SK-N-SH treated with all-trans-retinoic acid at 6 μM for 48 hours (cell line): ENCODE data around the gene ZRSR2.

Experiments used
- ATAC-seq: fragments of 200-7000 bp; cut with Tn5 transposase; 3 replicates; pipeline ENCODE4 v1.9.1; 2020; ENCODE audit warnings: mild to moderate bottlenecking, moderate library complexity
- ARNTL ChIP-seq: fragments of 450-650 bp; formaldehyde crosslinking; IDR thresholded peaks from 2 replicates; pipeline ENCODE4 v1.5.0; 2020; ENCODE audit warnings: low read depth, mild to moderate bottlenecking, moderate library complexity, borderline replicate concordance
- BACH2 ChIP-seq: fragments of 250-450 bp; sonication (Bioruptor Pico); IDR thresholded peaks from 2 replicates; pipeline ENCODE4 v1.9.0; 2021; ENCODE audit warnings: mild to moderate bottlenecking, borderline replicate concordance
- CSDC2 ChIP-seq: fragments of 250-450 bp; sonication (Bioruptor Pico); IDR thresholded peaks from 2 replicates; pipeline ENCODE4 v1.5.0; 2020; ENCODE audit warnings: mild to moderate bottlenecking, moderate library complexity
- CSRNP3 ChIP-seq: fragments of 250-450 bp; sonication (Bioruptor Pico); IDR thresholded peaks from 2 replicates; pipeline ENCODE4 v1.5.1; 2021; ENCODE audit warnings: mild to moderate bottlenecking, moderate library complexity
- ESRRG ChIP-seq: fragments of 250-450 bp; sonication (Bioruptor Pico); IDR thresholded peaks from 2 replicates; pipeline ENCODE4 v1.6.1; 2021; ENCODE audit warnings: mild to moderate bottlenecking
- GLIS3 ChIP-seq: fragments of 250-450 bp; sonication (Bioruptor Pico); IDR thresholded peaks from 2 replicates; pipeline ENCODE4 v1.5.0; 2020; ENCODE audit warnings: mild to moderate bottlenecking, moderate library complexity
- ISL1 ChIP-seq: fragments of 250-450 bp; sonication (Bioruptor Pico); IDR thresholded peaks from 2 replicates; pipeline ENCODE4 v2.1.2; 2022; ENCODE audit warnings: mild to moderate bottlenecking, moderate library complexity
- OSR1 ChIP-seq: fragments of 250-450 bp; sonication (Bioruptor Pico); IDR thresholded peaks from 2 replicates; pipeline ENCODE4 v1.8.0; 2022; ENCODE audit warnings: moderate library complexity, mild to moderate bottlenecking, inconsistent platforms
- PATZ1 ChIP-seq: fragments of 250-450 bp; sonication (Bioruptor Pico); IDR thresholded peaks from 2 replicates; pipeline ENCODE4 v1.8.0; 2020; ENCODE audit warnings: mild to moderate bottlenecking, moderate library complexity, borderline replicate concordance
- POU6F1 ChIP-seq: fragments of 250-450 bp; sonication (Bioruptor Pico); IDR thresholded peaks from 2 replicates; pipeline ENCODE4 v1.8.0; 2021; ENCODE audit warnings: low read depth, mild to moderate bottlenecking, moderate library complexity, borderline replicate concordance
- PPARA ChIP-seq: fragments of 250-450 bp; sonication (Bioruptor Pico); IDR thresholded peaks from 2 replicates; pipeline ENCODE4 v1.5.0; 2020; ENCODE audit warnings: mild to moderate bottlenecking, borderline replicate concordance
- RARB ChIP-seq: fragments of 250-450 bp; sonication (Bioruptor Pico); IDR thresholded peaks from 2 replicates; pipeline ENCODE4 v1.8.0; 2021; ENCODE audit warnings: mild to moderate bottlenecking, moderate library complexity
- SNAI2 ChIP-seq: fragments of 250-450 bp; sonication (Bioruptor Pico); IDR thresholded peaks from 2 replicates; pipeline ENCODE4 v1.5.0; 2020; ENCODE audit warnings: mild to moderate bottlenecking, moderate library complexity
- TCF4 ChIP-seq: fragments of 250-450 bp; sonication (Bioruptor Pico); IDR thresholded peaks from 2 replicates; pipeline ENCODE4 v1.8.0; 2021; ENCODE audit warnings: mild to moderate bottlenecking, moderate library complexity, borderline replicate concordance
- TOX ChIP-seq: fragments of 250-450 bp; sonication (Bioruptor Pico); IDR thresholded peaks from 2 replicates; pipeline ENCODE4 v1.8.0; 2021; ENCODE audit warnings: mild to moderate bottlenecking, moderate library complexity, borderline replicate concordance
- TSHZ2 ChIP-seq: fragments of 250-450 bp; sonication (Bioruptor Pico); IDR thresholded peaks from 2 replicates; pipeline ENCODE4 v1.5.0; 2020; ENCODE audit warnings: mild to moderate bottlenecking, moderate library complexity
- ZC3H10 ChIP-seq: fragments of 250-450 bp; sonication (Bioruptor Pico); IDR thresholded peaks from 2 replicates; pipeline ENCODE4 v1.5.1; 2021; ENCODE audit warnings: mild to moderate bottlenecking, moderate library complexity
- ZFP3 ChIP-seq: fragments of 250-450 bp; sonication (Bioruptor Pico); IDR thresholded peaks from 2 replicates; pipeline ENCODE4 v1.5.0; 2020; ENCODE audit warnings: mild to moderate bottlenecking, moderate library complexity
- ZFP30 ChIP-seq: fragments of 450-650 bp; formaldehyde crosslinking; IDR thresholded peaks from 2 replicates; pipeline ENCODE4 v1.5.0; 2022; ENCODE audit warnings: mild to moderate bottlenecking, moderate library complexity
- ZNF565 ChIP-seq: fragments of 450-650 bp; formaldehyde crosslinking; conservative IDR thresholded peaks from 2 replicates; pipeline ENCODE4 v1.5.0; 2020; ENCODE audit warnings: low read depth, mild to moderate bottlenecking, moderate library complexity
- ZNF70 ChIP-seq: fragments of 450-650 bp; formaldehyde crosslinking; IDR thresholded peaks from 2 replicates; pipeline ENCODE4 v1.5.0; 2020; ENCODE audit warnings: mild to moderate bottlenecking, moderate library complexity
- ZNF8 ChIP-seq: fragments of 450-650 bp; formaldehyde crosslinking; IDR thresholded peaks from 2 replicates; pipeline ENCODE4 v1.5.0; 2020; ENCODE audit warnings: mild to moderate bottlenecking, moderate library complexity

ZRSR2 gene

GRCh38 chrX:15866147-15866546, 75.9 kb downstream of the ZRSR2 start:
- ATAC-seq, result no peak
- TF ChIP-seq ZC3H10 (CRISPR knock-in tag) (no peak), ZFP3 (CRISPR knock-in tag) (no peak), ZNF565 (CRISPR knock-in tag) (no peak), CSRNP3 (no peak), TCF4 (CRISPR knock-in tag) (no peak), OSR1 (CRISPR knock-in tag) (no peak), RARB (no peak), ARNTL (CRISPR knock-in tag) (no peak), TOX (CRISPR knock-in tag) (no peak), SNAI2 (CRISPR knock-in tag) (no peak), GLIS3 (CRISPR knock-in tag) (no peak), TSHZ2 (CRISPR knock-in tag) (no peak), PATZ1 (CRISPR knock-in tag) (no peak), ZNF8 (no peak)

GRCh38 chrX:15869695-15870094, 79.4 kb downstream of the ZRSR2 start:
- no peak for ATAC-seq
- TF ChIP-seq SNAI2 (CRISPR knock-in tag) (no peak), ISL1 (no peak), ZNF565 (CRISPR knock-in tag) (no peak), ZFP30 (no peak), TOX (CRISPR knock-in tag) (no peak), ZC3H10 (CRISPR knock-in tag) (no peak), OSR1 (CRISPR knock-in tag) (no peak)

- ATAC-seq, result no peak
- TF ChIP-seq ISL1 (no peak), PPARA (CRISPR knock-in tag) (no peak), OSR1 (CRISPR knock-in tag) (no peak), CSRNP3 (no peak), ZNF8 (no peak), ZNF70 (no peak), TOX (CRISPR knock-in tag) (no peak), TCF4 (CRISPR knock-in tag) (no peak), ZNF565 (CRISPR knock-in tag) (no peak), ZC3H10 (CRISPR knock-in tag) (no peak), ZFP3 (CRISPR knock-in tag) (no peak), ZFP30 (no peak), POU6F1 (CRISPR knock-in tag) (no peak), BACH2 (CRISPR knock-in tag) (no peak), CSDC2 (CRISPR knock-in tag) (no peak), ESRRG (CRISPR knock-in tag) (no peak)
Observed at GRCh38 chrX:15870310-15870709, 80.0 kb downstream of the ZRSR2 start.
